ENCODE results near the gene REELD1. TPM values are rescaled to one million over a fixed set of nuclear protein-coding genes. Genes with fewer than 3 reads are reported as not detected.

Gene REELD1
- total RNA-seq, 1 experiment from 2014 or later, result 0.25 TPM

- TF ChIP-seq ELF1 (IDR thresholded peaks at IDR 0.05; ENCODE audit: borderline replicate concordance, low read depth), result no peak
- TF ChIP-seq TCF7L2 (IDR thresholded peaks at IDR 0.05; ENCODE audit: borderline replicate concordance, extremely low read depth, insufficient read depth, insufficient read length), result no peak
- TF ChIP-seq ATF3 (IDR thresholded peaks at IDR 0.05), result no peak
- TF ChIP-seq POLR2A (IDR thresholded peaks at IDR 0.05; ENCODE audit: borderline replicate concordance, extremely low read depth, insufficient read depth, insufficient read length), result no peak
- no peak for TF ChIP-seq FOSL1 (IDR thresholded peaks at IDR 0.05; ENCODE audit: low read depth)
- TF ChIP-seq MAX (IDR thresholded peaks at IDR 0.05), result no peak
- TF ChIP-seq POLR2AphosphoS5 (IDR thresholded peaks at IDR 0.05; ENCODE audit: low read depth, low read length), result no peak
- TF ChIP-seq YY1 (IDR thresholded peaks at IDR 0.05; ENCODE audit: extremely low read depth, insufficient replicate concordance, low read depth, low read length), result no peak
- no peak for TF ChIP-seq RAD21 (IDR thresholded peaks at IDR 0.05; ENCODE audit: low read depth)
- TF ChIP-seq CBX3 (IDR thresholded peaks at IDR 0.05; ENCODE audit: low read depth), result no peak
- no peak for TF ChIP-seq REST (IDR thresholded peaks at IDR 0.05; ENCODE audit: low read depth)
- no TSS peak for BruUV-seq (replicated peaks)
- ChIA-PET CTCF (no interaction called here), POLR2A (no interaction called here), RAD21 (ENCODE audit: low non-redundant PET in 1 of 2, low total read pairs in 2 of 2, uncharacterized antibody in 2 of 2, unreplicated experiment in 2 of 2) (no interaction called here)
- no peaks in the 10 kb centered on the region for H3K9me2 ChIP-seq (ENCODE audit: insufficient read depth)
- ATAC-seq (no peak), DNase-seq (ENCODE audit: low read depth, low spot score) (no peak)
- H3K27me3 ChIP-seq (ENCODE audit: insufficient read depth, low read length), result no peaks in the 10 kb centered on the region
- no peak overlapping the region for H3K9ac ChIP-seq (ENCODE audit: low read length)
- H2AFZ ChIP-seq (ENCODE audit: low read depth, low read length, poor library complexity, severe bottlenecking), result no peak overlapping the region
- H3K79me2 ChIP-seq (ENCODE audit: insufficient read depth, low read length), result peaks cover 76% of the 10 kb centered on the region
- no peak overlapping the region for H3K27ac ChIP-seq (ENCODE audit: low read depth, low read length)
- peaks cover 3 to 17% of the 10 kb centered on the region in 2 experiments; a peak in 3 of 4 replicates for H3K4me1 ChIP-seq (ENCODE audit: control insufficient read depth in 1 of 2, insufficient read depth in 2 of 2, low read length in 2 of 2)
- H3K36me3 ChIP-seq (ENCODE audit: control insufficient read depth in 1 of 2, insufficient read depth in 2 of 2, low read length in 2 of 2), result peaks cover 0 to 4% of the 10 kb centered on the region in 2 experiments; a peak in 1 of 4 replicates
- intact Hi-C loops (cut with micrococcal nuclease), result no loop called here
- H3K4me3 ChIP-seq (replicated peaks in 1 of 2; ENCODE audit: low read depth in 1 of 2, low read length in 2 of 2), result no peak overlapping the region
- no peak overlapping the region for H3K4me2 ChIP-seq (ENCODE audit: low read length)
- 0 out of 2 replicates have a peak, but pooled peaks cover 5% of the 10 kb centered on the region for H4K20me1 ChIP-seq (ENCODE audit: insufficient read depth)
- H3K9me3 ChIP-seq (ENCODE audit: control insufficient read depth in 1 of 2, insufficient read depth in 1 of 2, low read depth in 1 of 2, low read length in 2 of 2), result no peaks in the 10 kb centered on the region
Measured at GRCh38 chr4:146178126-146178525, 36.2 kb upstream of the REELD1 start.

Data from HCT116 (cell line).